H1 (cell line): Measurements from ENCODE around the gene SLC2A10. TPM values are rescaled to one million over a fixed set of nuclear protein-coding genes. Genes with fewer than 3 reads are reported as not detected.

ENCODE experiments used
- CTCF ChIA-PET: fragments of 300-600 bp; sonication (Branson Sonifier 250); formaldehyde crosslinking; loops from one replicate; lab custom pipeline; 2021; ENCODE audit not compliant: partially characterized antibody; lab: Charles Lee
- POLR2A ChIA-PET: fragments of 300-600 bp; sonication (Branson Sonifier 250); formaldehyde crosslinking; loops from one replicate; lab custom pipeline; 2021; ENCODE audit warnings: inconsistent platforms; ENCODE audit not compliant: partially characterized antibody; lab: Charles Lee
- DNase-seq, 2 experiments: peaks; one replicate each; pipeline versions ENCODE4 v3.0.0 to v3.0.0-alpha.2; 2010 to 2022; ENCODE audit warnings: low spot score in 2 of 2, low read depth in 1 of 2, mixed read lengths in 1 of 2
- FAIRE-seq: peaks from 2 replicates; lab custom pipeline; 2011; peaks lifted over from hg19 to GRCh38; lab: Jason Lieb, UNC
- H2AFZ ChIP-seq: 2 replicates; pipeline ENCODE4 v1.8.1; 2012; ENCODE audit warnings: low read length, inconsistent platforms
- H2AK5ac ChIP-seq: 2 replicates; pipeline ENCODE4 v1.6.1; 2013; ENCODE audit warnings: low read depth, low read length
- H2BK120ac ChIP-seq: replicated peaks from 2 replicates; pipeline ENCODE3; 2013; ENCODE audit warnings: low read depth, low read length, inconsistent platforms
- H2BK12ac ChIP-seq: 2 replicates; pipeline ENCODE4 v1.6.1; 2013; ENCODE audit warnings: low read depth, low read length
- H2BK15ac ChIP-seq: 2 replicates; pipeline ENCODE4 v1.6.1; 2013; ENCODE audit warnings: low read length
- H2BK20ac ChIP-seq: 2 replicates; pipeline ENCODE4 v1.6.1; 2013; ENCODE audit warnings: low read length
- H2BK5ac ChIP-seq: 2 replicates; pipeline ENCODE4 v1.6.1; 2013; ENCODE audit warnings: low read depth, low read length
- H3K14ac ChIP-seq: 2 replicates; pipeline ENCODE4 v1.6.1; 2013; ENCODE audit warnings: inconsistent platforms; ENCODE audit not compliant: insufficient read length
- H3K18ac ChIP-seq: 2 replicates; pipeline ENCODE4 v1.6.1; 2013; ENCODE audit warnings: low read length; ENCODE audit errors: extremely low read depth
- H3K23ac ChIP-seq: 2 replicates; pipeline ENCODE4 v1.6.1; 2013; ENCODE audit warnings: inconsistent platforms; ENCODE audit not compliant: insufficient read length
- H3K23me2 ChIP-seq: 2 replicates; pipeline ENCODE4 v1.6.1; 2013; ENCODE audit warnings: low read depth, low read length
- H3K27ac ChIP-seq: 2 replicates; pipeline ENCODE4 v1.6.1; 2011; ENCODE audit warnings: low read depth, low read length, inconsistent platforms
- H3K27me3 ChIP-seq, 4 experiments: replicated peaks in 1 of 4; 1 replicate in 1 of 4; 2 replicates in 3 of 4; pipeline versions ENCODE4 v1.6.1 to v1.8.1; 2011 to 2013; ENCODE audit warnings: low read length in 3 of 4, mild to moderate bottlenecking in 3 of 4, inconsistent platforms in 2 of 4, mixed read lengths in 2 of 4, moderate library complexity in 1 of 4; ENCODE audit not compliant: control insufficient read depth in 3 of 4, insufficient read depth in 3 of 4; ENCODE audit errors: extremely low read depth in 1 of 4
- H3K36me3 ChIP-seq, 4 experiments: 2 replicates each; pipeline versions ENCODE4 v1.6.1 to v1.8.1; 2011 to 2013; ENCODE audit warnings: mild to moderate bottlenecking in 4 of 4, low read length in 3 of 4, moderate library complexity in 2 of 4, control low read depth in 1 of 4, inconsistent platforms in 1 of 4; ENCODE audit not compliant: insufficient read depth in 4 of 4, control insufficient read depth in 2 of 4
- H3K4ac ChIP-seq: replicated peaks from 2 replicates; pipeline ENCODE3; 2013; ENCODE audit warnings: low read length, low read depth, mixed read lengths, inconsistent platforms; ENCODE audit not compliant: insufficient read length
- H3K4me1 ChIP-seq, 4 experiments: replicated peaks in 1 of 4; 1 replicate in 1 of 4; 2 replicates in 3 of 4; pipeline versions ENCODE4 v1.6.1 to v1.8.1; 2011 to 2013; ENCODE audit warnings: low read length in 3 of 4, inconsistent platforms in 2 of 4, mixed read lengths in 1 of 4; ENCODE audit not compliant: insufficient read depth in 4 of 4, control insufficient read depth in 3 of 4
- H3K4me2 ChIP-seq, 2 experiments: 2 replicates each; pipeline versions ENCODE4 v1.6.1 to v1.8.1; 2011 to 2013; ENCODE audit warnings: low read depth in 2 of 2, low read length in 2 of 2, control low read depth in 1 of 2, inconsistent platforms in 1 of 2, mild to moderate bottlenecking in 1 of 2; ENCODE audit not compliant: insufficient read depth in 1 of 2
- H3K4me3 ChIP-seq, 4 experiments: fragments of 200-600, 300-600 bp in 1 of 4; sonication (generic), shearing (Covaris generic), sonication (Bioruptor Twin) in 1 of 4; 2 replicates each; pipeline versions ENCODE4 v1.5.1 to v1.8.1; 2011 to 2016; ENCODE audit warnings: low read length in 4 of 4, low read depth in 3 of 4, control low read depth in 2 of 4, inconsistent platforms in 2 of 4, mild to moderate bottlenecking in 2 of 4, mixed read lengths in 1 of 4, moderate library complexity in 1 of 4; ENCODE audit not compliant: insufficient read depth in 2 of 4; ENCODE audit errors: extremely low read depth in 1 of 4
- H3K56ac ChIP-seq: replicated peaks from 2 replicates; pipeline ENCODE3; 2013; ENCODE audit warnings: low read depth, mild to moderate bottlenecking, mixed read lengths, low read length, inconsistent platforms; ENCODE audit not compliant: insufficient read length
- H3K79me1 ChIP-seq: 2 replicates; pipeline ENCODE4 v1.6.1; 2013; ENCODE audit warnings: low read depth, low read length, control low read depth
- H3K79me2 ChIP-seq, 2 experiments: 2 replicates each; pipeline versions ENCODE4 v1.6.1 to v1.8.1; 2012 to 2013; ENCODE audit warnings: low read length in 2 of 2, mild to moderate bottlenecking in 2 of 2, inconsistent platforms in 1 of 2; ENCODE audit not compliant: insufficient read depth in 2 of 2, control insufficient read depth in 1 of 2
- H3K9ac ChIP-seq, 4 experiments: replicated peaks in 1 of 4; 1 replicate in 1 of 4; 2 replicates in 3 of 4; pipeline versions ENCODE4 v1.6.1 to v1.8.1; 2011 to 2013; ENCODE audit warnings: low read depth in 3 of 4, low read length in 3 of 4, control low read depth in 2 of 4, mild to moderate bottlenecking in 2 of 4, moderate library complexity in 2 of 4, inconsistent platforms in 1 of 4; ENCODE audit errors: extremely low read depth in 1 of 4
- H3K9me3 ChIP-seq, 2 experiments: 2 replicates each; pipeline versions ENCODE4 v1.6.1 to v1.8.1; 2012 to 2013; ENCODE audit warnings: mild to moderate bottlenecking in 2 of 2, moderate library complexity in 2 of 2, control low read depth in 1 of 2, inconsistent platforms in 1 of 2, low read depth in 1 of 2, low read length in 1 of 2, mixed read lengths in 1 of 2; ENCODE audit not compliant: insufficient read depth in 2 of 2
- H4K20me1 ChIP-seq, 2 experiments: replicated peaks in 1 of 2; 2 replicates each; pipeline versions ENCODE3 to v1.8.1; 2011 to 2013; ENCODE audit warnings: inconsistent platforms in 2 of 2, low read length in 2 of 2, mild to moderate bottlenecking in 1 of 2; ENCODE audit not compliant: insufficient read depth in 2 of 2, control insufficient read depth in 1 of 2
- H4K5ac ChIP-seq: 2 replicates; pipeline ENCODE4 v1.6.1; 2013; ENCODE audit warnings: low read length, low read depth, mixed read lengths, inconsistent platforms; ENCODE audit not compliant: insufficient read length
- H4K8ac ChIP-seq: 2 replicates; pipeline ENCODE4 v1.8.0; 2013; ENCODE audit warnings: mild to moderate bottlenecking, moderate library complexity, low read length, inconsistent platforms; ENCODE audit not compliant: insufficient read depth; ENCODE audit errors: extremely low read depth
- H4K91ac ChIP-seq: replicated peaks from 2 replicates; pipeline ENCODE3; 2013; ENCODE audit warnings: low read length, mixed read lengths, inconsistent platforms; ENCODE audit not compliant: insufficient read length
- KDM4A ChIP-seq: IDR thresholded peaks from one replicate; pipeline ENCODE4 v1.7.1; 2012; ENCODE audit warnings: low read depth, mild to moderate bottlenecking, moderate library complexity, low read length, inconsistent platforms; ENCODE audit not compliant: severe bottlenecking
- WGBS, 2 experiments: shearing (Covaris generic) in 1 of 2; methylation state at CpG; one replicate each; pipeline versions ENCODE4 v1.1.6 to v1.1.7; 2013 to 2015; ENCODE audit warnings: low lambda C conversion rate in 2 of 2, mixed read lengths in 2 of 2, inconsistent platforms in 1 of 2, low coverage in 1 of 2, missing lambda C conversion rate in 1 of 2; ENCODE audit not compliant: insufficient replicate concordance in 2 of 2, insufficient coverage in 1 of 2, insufficient read length in 1 of 2; ENCODE audit errors: extremely low coverage in 1 of 2, missing lambda C conversion rate in 1 of 2; 5-methylcytosine and 5-hydroxymethylcytosine counted together
- polyA plus RNA-seq, 7 experiments: library from polyadenylated mRNA; depleted of rRNA in 3 of 7; stranded (reverse) in 5 of 7; unstranded in 2 of 7; fragments of >200 nt in 5 of 7; fragments of 200-250 nt in 2 of 7; gene quantifications; 1 replicate in 5 of 7; 2 replicates in 1 of 7; 4 replicates in 1 of 7; pipeline versions ENCODE4 v1.2.1 to v1.2.3, GENCODE V29; 2011 to 2013; ENCODE audit warnings: missing spikeins in 2 of 7, mixed read lengths in 2 of 7
- total RNA-seq: library from RNA; stranded (reverse); fragmentation: NEBNext Ultra II Directional; extraction: Animal tissue kit (Norgen Biotek cat#: 25700); gene quantifications from 2 replicates; pipeline ENCODE4 v1.2.1, GENCODE V29; 2021

SLC2A10 gene
- total and polyA plus RNA-seq, 2 of the 8 experiments (the other 6 are each of a cell fraction or from before 2014, with no cell fraction given), result 9.0 to 9.7 TPM

DNA sequence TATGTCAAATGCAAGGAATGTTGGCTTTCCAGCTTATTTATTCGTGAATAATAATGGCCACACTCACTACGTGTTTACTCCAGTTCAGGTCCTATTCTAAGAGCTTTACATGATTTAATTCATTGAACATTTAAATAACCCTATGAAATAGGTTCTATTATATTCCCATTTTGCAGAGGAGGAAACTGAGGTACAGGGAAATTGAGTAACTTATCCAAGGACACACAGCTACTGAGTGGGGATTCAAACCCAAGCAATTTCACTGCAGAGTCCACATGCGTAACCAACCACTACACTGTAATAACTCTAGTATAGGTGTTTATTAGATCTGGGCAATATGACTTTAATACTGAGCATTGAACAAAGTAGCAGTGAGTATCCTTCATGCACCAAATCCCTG lies 45.9 kb upstream of the SLC2A10 start:
- Histone ChIP-seq H3K36me3 (peaks cover 0 to 9% (median 3%) of the 10 kb centered on the region in 4 experiments; a peak in 2 of 8 replicates), H4K20me1 (peaks cover 0 to 2% of the 10 kb centered on the region in 2 experiments), H3K18ac (no peak overlapping the region), H3K27me3 (no peaks in the 10 kb centered on the region), H2BK120ac (no peak overlapping the region), H3K27ac (no peak overlapping the region), H2BK15ac (no peak overlapping the region), H2BK20ac (no peak overlapping the region), H3K9me3 (peaks cover 0 to 6% of the 10 kb centered on the region in 2 experiments; a peak in 1 of 4 replicates), H3K79me2 (no peaks in the 10 kb centered on the region), H3K9ac (no peak overlapping the region), H4K8ac (no peak overlapping the region), H3K14ac (no peak overlapping the region), H3K4me3 (no peak overlapping the region), H3K4me2 (no peak overlapping the region), H3K56ac (no peak overlapping the region), H3K79me1 (no peaks in the 10 kb centered on the region)
- FAIRE-seq (no peak), DNase-seq (no peak)
- no peak for TF ChIP-seq KDM4A
- TF ChIP-seq, all 59 proteins: peak for 0
- ChIA-PET CTCF (interaction anchor here (0.7 to 1.9 kb wide), 3 partner anchors 11 to 14 kb away, joined by 4 to 5 read pairs (median 4); no protein-coding TSS in a partner anchor), POLR2A (interaction anchor here (1.3 kb wide), 1 partner anchor 89 kb away, joined by 3 read pairs; no protein-coding TSS in a partner anchor)
- H2AK5ac ChIP-seq, result no peak overlapping the region
- H4K5ac ChIP-seq, result no peak overlapping the region
- H3K23me2 ChIP-seq, result no peaks in the 10 kb centered on the region
- no peak overlapping the region for H3K23ac ChIP-seq
- H3K4me1 ChIP-seq, result no peaks in the 10 kb centered on the region
- no peak overlapping the region for H2AFZ ChIP-seq
- no peak overlapping the region for H3K4ac ChIP-seq
- no peak overlapping the region for H2BK5ac ChIP-seq
- no peak overlapping the region for H4K91ac ChIP-seq
- no peak overlapping the region for H2BK12ac ChIP-seq
- 82% methylated on average over 3 of the region's 3 CpGs; no CpG with 5 or more reads in 1 of the 2 experiments for WGBS, 2 experiments
